GM18951 (cell line): ENCODE data around the gene CENPM.

Experiments
- POLR2A ChIP-seq: IDR thresholded peaks from 4 replicates; pipeline ENCODE4 v1.6.1; 2011; ENCODE audit warnings: mild to moderate bottlenecking; ENCODE audit not compliant: insufficient read length, insufficient read depth; ENCODE audit errors: extremely low read depth
- in situ Hi-C: fragments of 300-500 bp; cut with MboI; formaldehyde crosslinking; loops from one replicate; pipeline ENCODE4 v1.12.0; 2022; ENCODE audit warnings: low sequenced_read_pairs, mixed read lengths, inconsistent platforms; ENCODE audit not compliant: unreplicated experiment

The CENPM gene

DNA sequence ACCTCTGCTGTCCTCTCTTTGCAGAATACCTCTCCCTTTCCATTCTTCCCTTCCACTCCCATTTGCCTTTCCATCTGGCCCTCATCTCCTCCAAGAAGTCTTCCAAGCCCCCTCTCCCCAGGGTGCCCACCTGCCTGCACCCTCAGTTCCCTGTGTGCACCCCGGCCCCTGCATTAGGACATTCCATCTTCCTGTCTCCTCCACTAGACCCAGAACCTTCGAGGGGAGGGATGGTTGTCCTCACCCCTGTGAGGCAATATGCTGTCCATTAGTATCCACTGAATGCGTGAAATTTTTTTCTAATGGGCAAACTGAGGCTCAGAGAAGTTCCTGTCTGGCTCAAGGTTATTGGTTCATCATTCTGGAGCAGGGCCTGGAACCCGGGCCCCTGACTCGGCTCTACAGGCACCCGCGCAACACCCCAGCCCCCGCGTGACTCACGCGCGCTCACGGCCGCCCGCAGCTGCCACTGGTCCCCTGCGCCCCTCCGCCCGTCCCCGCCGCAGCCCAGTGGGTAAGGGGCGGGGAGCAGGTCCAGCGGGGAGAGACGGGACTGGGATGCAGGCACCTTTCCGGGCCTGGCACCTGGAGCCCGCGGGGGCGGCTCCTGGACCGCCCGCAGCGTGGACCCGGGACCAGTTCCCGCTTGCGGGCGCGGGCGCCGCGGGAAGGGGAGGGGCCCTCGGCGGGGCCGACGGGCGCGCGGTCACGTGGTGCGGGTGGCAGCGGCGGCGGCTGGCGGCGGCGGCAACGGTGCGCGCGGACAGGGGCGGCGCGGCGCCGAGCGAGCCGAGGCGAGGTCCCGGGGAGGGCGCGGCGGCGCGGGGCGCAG lies 29.3 kb upstream of the CENPM start:
- in situ Hi-C loops = no loop called here
- no peak for TF ChIP-seq POLR2A

DNA sequence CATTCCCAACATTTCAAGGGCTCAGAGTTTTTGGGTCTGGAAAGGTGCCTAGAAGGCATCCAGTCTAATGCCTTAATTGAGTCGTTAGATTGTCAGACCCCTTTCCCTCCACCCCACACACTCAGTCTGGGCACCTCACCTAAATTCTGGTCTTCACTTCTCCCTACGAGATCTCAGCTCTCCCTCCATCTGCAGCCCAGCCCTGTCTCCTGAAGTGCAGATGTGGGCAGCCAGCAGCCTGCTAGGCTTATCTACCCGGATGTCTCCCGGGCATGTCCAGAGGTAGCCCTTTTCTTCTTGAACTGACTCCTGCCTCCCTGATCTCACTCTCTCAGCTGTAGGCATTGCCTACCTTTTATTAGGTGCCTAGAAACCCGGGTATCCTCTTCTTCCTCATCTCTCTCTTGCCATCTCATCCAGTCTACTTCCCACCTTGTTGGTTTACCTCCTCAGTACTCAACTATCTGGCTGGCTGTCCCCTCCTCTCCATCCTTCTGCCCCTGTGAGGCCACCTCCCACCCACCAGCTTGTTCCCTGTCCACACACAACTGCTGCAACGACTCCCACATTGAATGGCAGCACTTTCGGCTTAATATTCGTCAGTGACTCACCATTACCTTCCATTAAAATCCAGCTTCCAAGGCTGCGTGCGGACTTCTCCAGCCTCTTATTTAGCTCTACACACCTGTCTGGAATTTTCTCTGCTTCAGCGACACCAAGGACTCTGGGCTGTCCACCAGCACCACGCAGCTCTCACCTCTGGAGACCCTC lies 28.5 kb upstream of the CENPM start:
- TF ChIP-seq POLR2A = no peak
- in situ Hi-C loops = no loop called here

- no peak for TF ChIP-seq POLR2A
- in situ Hi-C loops = loop anchor here (25.0 kb wide), 1 partner anchor 113 kb away; the partner anchor contains the start of genes NDUFA6 and SMDT1
Observed at GRCh38 chr22:41974691-41975290, 27.8 kb upstream of the CENPM start.

GRCh38 chr22:41971431-41971830 lies 24.5 kb upstream of the CENPM start:
- no peak for TF ChIP-seq POLR2A
- in situ Hi-C loops = loop anchor here (25.0 kb wide), 1 partner anchor 116 kb away; the partner anchor contains the start of genes NDUFA6 and SMDT1

GRCh38 chr22:41970601-41971000 lies 23.6 kb upstream of the CENPM start:
- in situ Hi-C loops = loop anchor here (25.0 kb wide), 1 partner anchor 117 kb away; the partner anchor contains the start of genes NDUFA6 and SMDT1
- no peak for TF ChIP-seq POLR2A

GRCh38 chr22:41969110-41969646 lies 22.2 kb upstream of the CENPM start, which contains the start of gene SEPTIN3:
SEPTIN3 (plus strand) TSS chr22:41969443; CDS start chr22:41971493, 2,050 bp downstream.
- in situ Hi-C loops = loop anchor here (10.0 to 25.0 kb wide), 2 partner anchors 118 to 466 kb away; partner anchors contain the start of genes NDUFA6, NFAM1 and SMDT1
- TF ChIP-seq POLR2A = no peak

DNA sequence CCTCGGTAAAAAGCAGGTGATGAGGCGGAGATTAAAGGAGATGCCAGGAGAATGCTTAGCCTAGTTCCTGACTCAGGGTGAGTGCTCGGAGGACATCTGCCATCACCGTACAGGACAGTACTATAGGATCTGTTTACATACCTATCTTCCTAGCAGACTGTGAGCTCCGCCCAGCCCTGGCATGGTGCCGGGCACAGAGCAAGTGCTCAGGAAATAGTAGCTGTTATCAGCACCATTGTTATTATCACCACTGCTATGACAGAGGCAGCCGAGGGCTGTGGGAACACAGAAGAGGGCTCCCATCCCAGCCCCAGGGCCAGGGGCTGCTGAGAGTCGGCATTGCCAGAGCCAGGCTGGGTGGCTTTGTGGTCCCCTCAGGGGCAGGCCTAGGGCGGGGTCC lies 21.6 kb upstream of the CENPM start:
- in situ Hi-C loops = loop anchor here (10.0 to 25.0 kb wide), 2 partner anchors 119 to 466 kb away; partner anchors contain the start of genes NDUFA6, NFAM1 and SMDT1

DNA sequence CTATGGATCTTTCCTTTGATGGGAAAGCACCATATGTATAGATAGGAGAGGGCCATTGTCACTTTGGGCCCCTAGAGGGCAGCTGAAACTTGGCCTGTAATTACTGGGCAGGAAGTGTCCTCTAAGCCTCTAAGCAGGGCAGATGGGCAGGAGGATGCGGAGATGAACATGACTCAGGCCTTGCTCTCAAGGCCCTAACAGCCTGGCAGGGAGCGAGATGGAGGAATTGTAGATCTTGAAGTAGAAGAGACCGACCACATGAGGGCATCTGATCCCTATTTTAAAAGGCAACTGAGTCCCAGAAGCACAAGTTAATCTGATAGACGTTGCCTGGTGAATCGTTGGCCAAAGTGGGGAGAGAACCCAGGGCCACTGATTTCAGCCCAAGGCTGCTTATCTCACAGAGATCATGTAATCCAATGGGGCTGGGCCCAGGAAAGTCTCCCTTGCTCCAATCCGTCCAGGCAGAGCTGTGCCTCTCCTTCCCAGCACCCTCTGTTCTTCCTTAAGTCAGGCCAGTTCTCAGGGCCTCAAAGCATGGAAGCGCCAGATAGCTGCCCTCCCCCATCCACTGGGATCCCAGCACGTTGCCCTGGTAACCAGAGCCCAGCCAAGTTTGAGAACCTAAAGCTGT lies 19.8 kb upstream of the CENPM start:
- TF ChIP-seq POLR2A = no peak
- in situ Hi-C loops = loop anchor here (10.0 to 25.0 kb wide), 2 partner anchors 121 to 468 kb away; partner anchors contain the start of genes NDUFA6, NFAM1 and SMDT1

More for the DNA sequence above, 21.6 kb upstream of the CENPM start:
- TF ChIP-seq POLR2A = no peak

GRCh38 chr22:41966225-41966606 lies 19.3 kb upstream of the CENPM start:
- no peak for TF ChIP-seq POLR2A
- in situ Hi-C loops = loop anchor here (10.0 to 25.0 kb wide), 2 partner anchors 121 to 469 kb away; partner anchors contain the start of genes NDUFA6, NFAM1 and SMDT1

- in situ Hi-C loops = loop anchor here (10.0 to 25.0 kb wide), 2 partner anchors 123 to 471 kb away; partner anchors contain the start of genes NDUFA6, NFAM1 and SMDT1
- TF ChIP-seq POLR2A = no peak
Observed at GRCh38 chr22:41964112-41964491, 17.1 kb upstream of the CENPM start.

GRCh38 chr22:41963453-41964111 lies 16.6 kb upstream of the CENPM start:
- TF ChIP-seq POLR2A = no peak
- in situ Hi-C loops = loop anchor here (10.0 to 25.0 kb wide), 2 partner anchors 124 to 471 kb away; partner anchors contain the start of genes NDUFA6, NFAM1 and SMDT1

- in situ Hi-C loops = loop anchor here (25.0 kb wide), 1 partner anchor 129 kb away; the partner anchor contains the start of genes NDUFA6 and SMDT1
- TF ChIP-seq POLR2A = no peak
Observed at GRCh38 chr22:41957941-41958556, 11.1 kb upstream of the CENPM start.
